Adipocyte (in vitro differentiated cells): ENCODE results near the gene ACSBG1.

Experiments
- DNase-seq: peaks from one replicate; pipeline ENCODE4 v3.0.0-alpha.2; 2015; ENCODE audit warnings: low read depth
- H3K27me3 ChIP-seq: replicated peaks from 2 replicates; pipeline ENCODE4 v1.7.0; 2013; ENCODE audit warnings: mild to moderate bottlenecking, low read length, moderate library complexity; ENCODE audit not compliant: control insufficient read depth, insufficient read depth
- H3K36me3 ChIP-seq: 2 replicates; pipeline ENCODE4 v1.7.0; 2013; ENCODE audit warnings: low read length, mild to moderate bottlenecking, moderate library complexity; ENCODE audit not compliant: control insufficient read depth, insufficient read depth, severe bottlenecking
- H3K4me1 ChIP-seq: 2 replicates; pipeline ENCODE4 v1.7.0; 2013; ENCODE audit warnings: mild to moderate bottlenecking, low read length, moderate library complexity; ENCODE audit not compliant: control insufficient read depth, insufficient read depth
- H3K4me3 ChIP-seq: 2 replicates; pipeline ENCODE4 v1.7.0; 2013; ENCODE audit warnings: mild to moderate bottlenecking, low read length, moderate library complexity
- H3K9ac ChIP-seq: 2 replicates; pipeline ENCODE4 v1.7.0; 2013; ENCODE audit warnings: mild to moderate bottlenecking, low read length, moderate library complexity
- H3K9me3 ChIP-seq: 2 replicates; pipeline ENCODE4 v1.7.0; 2013; ENCODE audit warnings: mild to moderate bottlenecking, low read length, moderate library complexity; ENCODE audit not compliant: control insufficient read depth

The ACSBG1 gene

DNA sequence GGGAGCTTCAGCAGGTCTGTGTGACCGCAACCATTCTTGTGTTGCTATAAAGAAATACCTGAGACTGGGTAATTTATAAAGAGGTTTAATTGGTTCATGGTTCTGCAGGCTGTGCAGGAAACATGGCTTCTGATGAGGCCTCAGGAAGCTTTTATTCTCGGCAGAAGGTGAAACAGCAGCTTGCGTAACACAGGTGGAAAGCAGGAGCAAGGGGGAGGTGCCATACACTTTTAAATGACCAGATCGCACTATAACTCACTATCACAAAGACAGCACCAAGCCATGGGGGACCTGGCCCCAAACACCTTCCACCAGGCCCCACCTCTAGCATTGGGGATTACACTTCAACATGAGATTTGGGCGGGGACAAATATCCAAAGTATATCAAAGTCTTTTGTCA lies 94.8 kb downstream of the ACSBG1 start:
- Histone ChIP-seq H3K9me3 (no peaks in the 10 kb centered on the region), H3K36me3 (no peaks in the 10 kb centered on the region), H3K4me3 (no peak overlapping the region), H3K9ac (no peak overlapping the region), H3K27me3 (no peaks in the 10 kb centered on the region), H3K4me1 (no peaks in the 10 kb centered on the region)
- no peak for DNase-seq

DNA sequence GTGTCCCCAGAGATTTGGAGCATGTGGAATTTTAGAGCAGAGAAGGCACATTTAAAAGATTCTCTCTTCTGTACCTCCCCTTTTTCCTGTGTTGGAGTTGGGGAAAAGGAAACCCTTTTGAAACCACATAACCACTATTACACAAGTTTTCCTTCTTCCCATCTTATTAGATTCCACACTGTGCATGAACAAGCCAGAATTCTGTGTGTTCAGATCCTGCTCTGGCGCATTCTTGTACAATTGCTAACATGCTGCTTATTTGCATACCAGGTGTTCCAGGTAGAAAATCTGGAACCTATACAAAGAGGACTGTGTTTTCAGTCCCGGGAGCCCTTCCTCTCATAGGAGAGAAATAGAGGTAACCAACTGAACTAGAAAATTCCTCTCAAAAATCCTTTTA lies 100.6 kb downstream of the ACSBG1 start:
- H3K27me3 ChIP-seq, result no peaks in the 10 kb centered on the region
- H3K36me3 ChIP-seq, result no peaks in the 10 kb centered on the region
- no peaks in the 10 kb centered on the region for H3K9me3 ChIP-seq
- H3K9ac ChIP-seq, result no peak overlapping the region
- DNase-seq, result no peak
- H3K4me3 ChIP-seq, result no peak overlapping the region
- peaks cover 8% of the 10 kb centered on the region for H3K4me1 ChIP-seq

DNA sequence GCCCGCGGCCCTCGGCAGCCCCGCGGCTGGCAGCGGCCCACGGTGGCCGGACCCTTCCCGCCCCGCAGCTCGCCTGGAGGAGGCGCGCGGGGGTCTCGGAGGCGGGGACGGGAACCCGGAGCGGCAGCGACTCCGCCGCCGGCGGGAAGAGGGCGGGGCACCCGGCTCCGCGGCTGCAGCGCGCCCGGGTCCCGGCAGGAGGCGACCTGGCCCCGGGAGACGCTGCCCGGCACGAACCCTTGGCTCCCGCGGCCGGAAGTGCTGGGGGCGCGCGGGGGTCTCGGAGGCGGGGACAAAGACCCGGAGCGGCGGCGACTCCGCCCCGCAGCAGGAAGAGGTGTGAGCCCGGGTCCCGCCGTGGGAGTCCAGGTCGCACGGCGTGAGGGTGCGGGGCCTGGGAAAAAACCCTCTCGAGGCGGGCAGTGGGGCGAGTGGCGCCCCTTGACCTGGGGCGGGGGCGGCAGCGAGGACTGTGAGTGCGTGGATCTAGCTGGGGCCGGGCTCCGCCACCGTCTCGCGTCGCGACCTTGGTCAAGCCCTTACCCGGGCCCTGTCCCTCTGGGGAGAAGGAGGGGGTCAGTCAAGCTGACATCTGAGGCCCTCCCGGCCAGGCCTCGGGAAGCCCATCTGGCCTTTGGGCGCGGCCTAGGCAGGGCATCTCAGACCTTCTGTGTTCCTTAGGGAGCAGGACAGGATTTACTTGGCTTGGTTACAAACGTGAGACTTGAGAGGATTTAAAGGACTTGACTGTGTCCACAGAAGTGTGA lies 102.9 kb downstream of the ACSBG1 start, which contains the start of gene CIB2:
TSS of gene CIB2 (minus strand) at position 151 of the 767 bp plus-strand sequence. CDS start 230 bp downstream, outside the sequence.
- H3K4me3 ChIP-seq, result peak within 1 kb of the TSS; percentile 83

DNA sequence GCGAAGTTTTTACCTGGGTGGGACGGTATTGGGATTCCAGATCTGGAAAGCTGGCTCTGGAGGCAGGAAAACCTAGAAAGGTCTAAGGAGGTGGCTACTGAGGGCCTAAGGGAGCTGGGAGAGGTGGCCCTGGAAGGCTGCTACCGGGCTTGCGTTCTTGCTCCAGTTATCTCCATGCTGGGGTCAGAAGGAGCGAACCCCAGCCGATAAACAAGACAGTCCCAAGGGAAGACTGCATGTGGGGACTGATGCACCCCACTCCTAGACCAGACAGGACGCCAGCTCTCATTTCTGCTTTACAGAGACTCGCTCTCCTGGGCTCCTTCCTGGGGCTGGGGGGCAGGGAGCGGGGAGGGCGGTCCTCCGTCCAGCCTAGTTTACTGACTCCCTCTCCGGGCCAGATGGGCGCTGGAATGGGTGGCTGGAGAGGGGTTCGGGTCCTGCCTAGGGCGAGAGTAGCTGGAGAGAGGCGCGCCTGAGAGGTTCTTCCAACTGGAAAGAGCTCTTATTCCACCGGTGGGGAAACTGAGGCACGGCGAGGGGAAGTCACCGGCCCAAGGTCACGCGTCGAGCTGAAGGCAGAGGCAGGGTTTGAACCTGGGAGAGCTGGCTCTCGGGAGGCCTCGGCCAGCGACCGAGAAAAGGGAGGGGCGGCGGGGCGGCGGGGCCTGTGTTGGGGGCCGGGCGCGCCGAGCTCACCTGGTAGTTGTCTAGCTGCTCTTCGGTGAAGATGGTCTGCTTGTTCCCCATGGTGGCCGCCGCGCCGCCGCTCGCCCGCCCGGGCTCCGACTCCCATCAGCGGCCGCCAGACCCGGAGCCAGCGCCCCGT lies 103.7 kb downstream of the ACSBG1 start:
- Histone ChIP-seq H3K27me3 (no peaks in the 10 kb centered on the region), H3K36me3 (no peaks in the 10 kb centered on the region), H3K9ac (peak overlapping the region; percentile 86), H3K9me3 (no peaks in the 10 kb centered on the region), H3K4me1 (peaks cover 8% of the 10 kb centered on the region), H3K4me3 (peak overlapping the region; percentile 83)
- DNase-seq, result no peak

More for the DNA sequence above, 102.9 kb downstream of the ACSBG1 start, which contains the start of gene CIB2:
- Histone ChIP-seq H3K9ac (peak within 1 kb of the TSS; percentile 86), H3K4me1 (peaks cover 8% of the 10 kb centered on the region), H3K36me3 (no peaks in the 10 kb centered on the region), H3K9me3 (no peaks in the 10 kb centered on the region), H3K27me3 (no peaks in the 10 kb centered on the region)
- peak; percentile 90 for DNase-seq

DNA sequence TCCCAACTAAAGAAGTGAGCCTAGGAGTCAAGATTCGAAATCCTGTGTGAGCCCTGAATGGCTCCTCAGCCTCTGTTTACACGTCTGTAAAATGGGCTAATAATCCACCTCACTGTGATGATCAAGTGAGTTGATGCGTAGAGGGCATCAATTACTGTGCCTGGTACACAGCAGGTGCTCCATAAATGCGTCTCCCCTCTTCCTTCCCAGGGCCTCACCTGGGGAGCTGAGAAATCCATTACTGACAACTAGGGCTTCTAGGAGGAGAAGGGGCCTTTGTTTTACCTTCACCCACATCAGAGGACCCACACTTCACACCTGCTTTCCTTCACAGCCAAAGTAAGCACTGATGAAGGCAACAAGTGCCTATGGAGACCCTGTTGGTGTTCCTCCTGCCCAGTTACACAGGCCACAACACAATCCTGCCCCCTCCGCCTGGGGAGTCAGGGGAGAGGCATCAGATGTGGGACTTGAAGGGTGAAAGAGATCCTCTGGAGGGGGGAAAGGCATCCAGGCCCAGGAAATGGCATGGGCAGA lies 104.5 kb downstream of the ACSBG1 start:
- Histone ChIP-seq H3K4me1 (peaks cover 8% of the 10 kb centered on the region), H3K36me3 (no peaks in the 10 kb centered on the region), H3K9me3 (no peaks in the 10 kb centered on the region), H3K4me3 (no peak overlapping the region), H3K9ac (no peak overlapping the region), H3K27me3 (peaks cover 2% of the 10 kb centered on the region)
- DNase-seq, result no peak

DNA sequence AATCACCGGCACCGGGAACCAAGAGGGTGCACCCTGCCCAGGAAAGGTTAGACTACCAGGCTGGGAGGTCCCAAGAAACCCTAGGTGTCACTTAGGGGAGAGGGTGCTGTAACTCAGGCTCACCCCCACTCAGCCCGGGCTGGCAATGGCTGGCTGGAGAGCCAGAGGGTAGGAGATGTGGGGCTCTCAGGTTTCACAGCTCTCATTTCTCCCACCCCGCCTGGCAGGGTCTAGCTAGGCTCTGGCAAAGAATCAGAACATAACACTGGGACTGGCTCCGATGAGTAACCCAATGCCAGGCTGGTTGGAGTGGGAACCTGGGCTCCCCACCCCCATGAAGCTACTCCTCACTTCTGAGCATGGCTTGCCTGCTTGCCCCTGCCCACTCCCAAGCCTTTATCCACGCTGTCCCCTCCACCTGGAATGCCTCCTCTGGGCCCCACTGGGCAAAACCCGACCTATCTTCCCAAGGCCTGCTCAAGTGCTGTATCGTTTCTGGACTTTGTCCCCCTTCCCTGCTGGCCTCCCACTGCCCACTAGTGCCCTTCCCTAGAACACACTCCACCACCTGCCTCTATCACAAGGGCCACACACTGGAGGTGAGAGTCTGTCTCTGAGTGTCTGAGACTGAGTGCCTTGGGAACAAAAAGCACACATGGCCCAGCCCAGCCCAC lies 105.2 kb downstream of the ACSBG1 start:
- no peak overlapping the region for H3K9ac ChIP-seq
- no peak overlapping the region for H3K4me3 ChIP-seq
- peaks cover 8% of the 10 kb centered on the region for H3K4me1 ChIP-seq
- DNase-seq, result peak; percentile 15
- peaks cover 2% of the 10 kb centered on the region for H3K27me3 ChIP-seq
- H3K9me3 ChIP-seq, result no peaks in the 10 kb centered on the region
- no peaks in the 10 kb centered on the region for H3K36me3 ChIP-seq

DNA sequence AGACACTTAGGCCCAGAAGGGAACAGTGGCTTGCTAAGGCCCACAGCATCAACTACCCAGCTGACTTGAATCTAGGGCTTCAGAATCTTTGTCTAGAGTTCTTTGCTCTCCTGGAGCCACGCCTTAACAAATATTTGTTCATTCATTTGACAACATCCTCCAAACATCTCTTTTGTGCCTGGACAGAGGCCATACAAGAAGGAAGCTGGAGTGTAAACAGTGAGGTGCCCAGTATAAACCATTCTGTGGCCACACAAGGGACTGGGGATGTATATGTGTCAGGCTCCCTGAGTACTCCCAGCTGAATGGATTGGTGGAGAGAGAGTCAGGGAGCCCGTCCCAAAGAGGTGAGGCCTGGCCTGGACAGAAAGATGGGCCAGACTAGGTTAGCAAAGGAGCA lies 106.5 kb downstream of the ACSBG1 start:
- H3K27me3 ChIP-seq, result peaks cover 15% of the 10 kb centered on the region
- no peak overlapping the region for H3K9ac ChIP-seq
- no peak overlapping the region for H3K4me3 ChIP-seq
- peaks cover 8% of the 10 kb centered on the region for H3K4me1 ChIP-seq
- no peak for DNase-seq
- no peaks in the 10 kb centered on the region for H3K9me3 ChIP-seq
- H3K36me3 ChIP-seq, result no peaks in the 10 kb centered on the region

DNA sequence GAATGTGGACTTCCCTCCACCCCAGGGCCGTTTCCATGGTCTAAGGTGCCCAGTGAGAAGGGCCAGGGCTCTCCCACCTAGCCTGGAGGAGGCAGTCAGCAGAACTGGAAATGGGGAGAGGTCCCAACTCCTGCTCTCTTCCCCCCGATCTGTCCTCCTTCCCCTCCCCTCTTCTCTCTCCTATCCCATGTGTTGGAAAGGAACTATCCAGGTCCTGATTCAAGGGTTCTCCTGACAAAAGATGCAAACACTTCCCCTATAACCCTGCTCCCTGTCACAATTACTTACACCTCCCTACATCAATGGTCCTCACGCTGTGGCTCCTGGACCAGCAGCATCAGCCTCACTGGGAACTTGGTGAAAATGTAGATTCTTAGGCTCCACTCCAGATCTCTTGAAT lies 109.1 kb downstream of the ACSBG1 start:
- Histone ChIP-seq H3K9ac (no peak overlapping the region), H3K36me3 (no peaks in the 10 kb centered on the region), H3K9me3 (no peaks in the 10 kb centered on the region), H3K4me1 (no peaks in the 10 kb centered on the region), H3K4me3 (no peak overlapping the region), H3K27me3 (peaks cover 22% of the 10 kb centered on the region)
- no peak for DNase-seq

DNA sequence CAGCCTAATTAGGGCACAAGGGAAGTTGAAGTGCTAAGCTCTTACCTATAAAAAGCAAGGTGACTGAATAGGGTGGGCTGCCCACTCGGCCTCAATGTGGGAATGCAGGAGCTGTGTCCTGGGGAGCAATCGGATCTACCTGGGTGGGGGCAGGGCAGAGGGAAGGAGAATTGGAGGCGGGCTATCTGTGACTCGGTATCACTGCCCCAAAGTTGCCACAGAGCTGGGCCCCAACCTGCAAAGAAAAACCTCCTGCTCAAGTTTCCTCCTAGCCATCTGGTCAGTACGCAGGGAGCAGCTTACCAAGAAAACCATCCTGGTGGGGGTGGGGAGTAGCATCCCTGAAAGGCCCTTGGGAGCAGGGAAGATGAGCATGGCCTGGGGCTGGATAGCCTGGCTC lies 113.8 kb downstream of the ACSBG1 start:
- no peaks in the 10 kb centered on the region for H3K36me3 ChIP-seq
- H3K27me3 ChIP-seq, result peaks cover 21% of the 10 kb centered on the region
- no peak overlapping the region for H3K4me3 ChIP-seq
- no peak overlapping the region for H3K9ac ChIP-seq
- H3K4me1 ChIP-seq, result no peaks in the 10 kb centered on the region
- DNase-seq, result no peak
- no peaks in the 10 kb centered on the region for H3K9me3 ChIP-seq
